ENCODE data around the gene NDUFC2.

NDUFC2 gene

DNA sequence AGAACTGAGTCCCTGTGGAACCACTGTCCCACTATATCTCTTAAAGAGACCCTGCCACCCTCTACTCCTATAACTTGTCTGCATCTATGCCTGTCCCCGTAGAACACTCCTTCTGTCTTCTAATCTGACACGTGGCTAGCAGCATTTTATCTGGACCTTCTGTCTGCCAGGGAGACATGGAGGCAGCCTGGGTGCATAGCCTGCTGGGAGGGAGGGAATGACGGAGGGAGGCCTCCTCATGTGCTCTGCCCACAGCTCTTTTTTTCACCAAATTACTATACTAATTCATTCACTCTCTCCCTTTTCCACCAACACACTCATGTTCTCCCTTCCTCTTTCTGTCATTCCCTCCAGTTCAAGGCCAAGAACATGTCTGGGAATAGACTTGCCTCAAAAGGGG is 23.6 kb downstream of the NDUFC2 start:
- DNase-seq = no peak
- Histone ChIP-seq H3K9me3 (no peaks in the 10 kb centered on the region), H3K4me3 (no peak overlapping the region), H3K27me3 (no peaks in the 10 kb centered on the region), H3K4me1 (peaks cover 0 to 18% (median 10%) of the 10 kb centered on the region in 4 donors), H3K27ac (no peak overlapping the region), H3K36me3 (no peaks in the 10 kb centered on the region)
- no peak for TF ChIP-seq CTCF (IDR thresholded peaks at IDR 0.05)
- intact Hi-C loops (cut with DNase I; ENCODE audit: low total_unique reads) = no loop called here

- Histone ChIP-seq H3K27ac (no peak overlapping the region), H3K4me1 (peaks cover 0 to 7% (median 2%) of the 10 kb centered on the region in 4 donors), H3K4me3 (no peak overlapping the region), H3K9me3 (no peaks in the 10 kb centered on the region), H3K36me3 (no peaks in the 10 kb centered on the region), H3K27me3 (no peaks in the 10 kb centered on the region)
- intact Hi-C loops (cut with DNase I; ENCODE audit: low total_unique reads) = no loop called here
- TF ChIP-seq CTCF (IDR thresholded peaks at IDR 0.05) = no peak
- DNase-seq = no peak
Observed at GRCh38 chr11:78054971-78055370, 24.7 kb downstream of the NDUFC2 start.

DNA sequence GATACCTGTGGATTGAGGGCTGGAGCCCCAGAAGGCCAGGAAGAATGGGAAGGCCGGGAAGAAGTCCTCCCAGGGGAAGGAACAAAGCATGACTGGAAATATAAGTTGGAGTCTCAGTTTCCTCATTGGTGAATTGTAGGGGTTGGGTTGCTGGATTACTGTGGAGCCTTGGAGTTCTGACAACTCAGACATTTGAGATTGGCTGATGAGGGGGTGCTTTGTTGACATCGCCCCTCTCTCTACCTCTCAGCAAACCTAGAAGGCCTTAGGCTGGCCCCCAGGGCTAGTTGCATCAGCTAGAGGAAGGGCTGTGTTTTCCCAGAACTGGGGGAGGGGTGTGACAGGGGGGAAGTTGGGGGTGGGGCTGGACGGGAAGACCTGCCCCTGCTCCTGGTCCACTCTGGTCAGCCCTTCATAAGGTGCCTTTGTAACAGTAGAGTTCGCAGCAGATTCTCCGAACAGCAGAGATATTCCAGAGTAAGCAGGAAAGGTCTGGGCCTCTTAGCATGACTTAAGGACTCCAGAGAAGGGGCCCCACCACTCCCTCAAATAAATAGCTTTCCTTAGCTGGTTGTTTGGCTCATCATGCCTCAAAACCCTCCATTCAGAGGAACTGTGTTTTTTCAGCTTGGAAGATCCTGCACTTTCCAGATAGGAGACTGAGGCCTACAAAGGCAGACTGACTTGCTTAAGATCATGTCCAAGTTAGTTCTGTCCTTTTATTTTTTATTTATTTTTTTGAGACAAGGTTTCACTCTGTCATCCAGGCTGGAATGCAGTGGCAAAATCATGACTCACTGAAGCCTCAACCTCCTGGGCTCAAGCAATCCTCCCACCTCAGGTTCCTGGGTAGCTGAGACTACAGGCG is 28.5 kb downstream of the NDUFC2 start:
- DNase-seq = no peak
- no peak for TF ChIP-seq CTCF (IDR thresholded peaks at IDR 0.05)
- no peaks in the 10 kb centered on the region for H3K27me3 ChIP-seq
- H3K9me3 ChIP-seq = no peaks in the 10 kb centered on the region
- no peak overlapping the region for H3K4me3 ChIP-seq
- peaks cover 0 to 4% (median 2%) of the 10 kb centered on the region in 4 donors for H3K4me1 ChIP-seq
- H3K36me3 ChIP-seq = no peaks in the 10 kb centered on the region
- H3K27ac ChIP-seq = no peak overlapping the region
- intact Hi-C loops (cut with DNase I; ENCODE audit: low total_unique reads) = no loop called here

DNA sequence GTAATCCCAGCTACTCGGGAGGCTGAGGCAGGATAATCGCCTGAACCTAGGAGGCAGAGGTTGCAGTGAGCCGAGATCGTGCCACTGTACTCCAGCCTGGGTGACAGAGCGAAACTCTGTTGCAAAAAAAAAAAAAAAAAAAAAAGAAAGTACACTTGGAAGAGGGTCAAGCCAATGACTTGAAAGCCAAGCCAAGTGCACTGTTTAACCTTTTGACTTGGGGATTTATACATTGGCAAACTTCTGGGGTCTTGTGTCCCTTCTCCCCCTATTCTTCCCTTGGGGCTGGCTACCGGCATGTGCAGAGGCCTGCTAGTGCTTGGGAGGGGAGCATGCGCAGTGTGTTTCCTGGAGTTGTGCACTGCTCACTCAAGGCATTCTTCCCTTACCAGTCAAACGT is 30.3 kb downstream of the NDUFC2 start:
- intact Hi-C loops (cut with DNase I; ENCODE audit: low total_unique reads) = no loop called here
- no peaks in the 10 kb centered on the region for H3K27me3 ChIP-seq
- H3K36me3 ChIP-seq = no peaks in the 10 kb centered on the region
- no peak overlapping the region for H3K4me3 ChIP-seq
- TF ChIP-seq CTCF (IDR thresholded peaks at IDR 0.05) = no peak
- H3K27ac ChIP-seq = no peak overlapping the region
- H3K4me1 ChIP-seq = peaks cover 0 to 15% (median 5%) of the 10 kb centered on the region in 4 donors
- DNase-seq = no peak
- no peaks in the 10 kb centered on the region for H3K9me3 ChIP-seq

DNA sequence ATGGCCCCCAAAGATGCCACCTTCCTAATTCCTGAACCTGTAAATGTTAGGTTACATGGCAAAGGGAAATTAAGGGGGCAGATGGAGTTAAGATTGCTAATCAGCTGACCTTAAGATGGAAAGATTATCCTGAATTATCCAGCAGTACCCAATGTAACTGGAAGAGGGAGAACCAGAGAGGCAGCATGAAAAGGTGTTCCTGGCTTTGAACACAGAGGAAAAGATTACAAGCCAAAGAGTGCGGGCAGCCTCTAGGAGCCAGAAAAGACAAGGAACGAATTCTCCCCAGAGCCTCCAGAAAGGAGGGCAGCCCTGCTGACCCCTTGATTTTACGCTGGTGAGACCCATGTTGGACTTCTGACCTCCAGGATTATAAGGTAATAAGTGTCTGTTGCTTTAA is 31.1 kb downstream of the NDUFC2 start:
- H3K27me3 ChIP-seq = no peaks in the 10 kb centered on the region
- intact Hi-C loops (cut with DNase I; ENCODE audit: low total_unique reads) = no loop called here
- H3K4me1 ChIP-seq = peaks cover 0 to 15% (median 5%) of the 10 kb centered on the region in 4 donors
- no peak overlapping the region for H3K4me3 ChIP-seq
- TF ChIP-seq CTCF (IDR thresholded peaks at IDR 0.05) = no peak
- no peak for DNase-seq
- no peaks in the 10 kb centered on the region for H3K36me3 ChIP-seq
- H3K9me3 ChIP-seq = no peaks in the 10 kb centered on the region
- H3K27ac ChIP-seq = no peak overlapping the region
